Gastrocnemius medialis (tissue), 4 donors: ENCODE data around the gene POTEB3.
"Not testable (repeated sequence)": the region's sequence is repeated elsewhere in the genome, so short reads cannot be mapped to it uniquely, and the experiment has no call there.

Experiments used
- POLR2A ChIP-seq, 2 donors: fragments of 450-650 bp; IDR thresholded peaks; one replicate each; pipeline ENCODE4 v1.6.1; 2017; ENCODE audit warnings: antibody characterized with exemption in 2 of 2, mild to moderate bottlenecking in 2 of 2, moderate library complexity in 2 of 2
- TF ChIP-seq, protein P1 (sequence below), 5 experiments: fragments of 450-650 bp in 3 of 5; fragments of 200-600 bp in 2 of 5; sonication (generic) in 2 of 5; IDR thresholded peaks in 4 of 5; conservative IDR thresholded peaks in 1 of 5; 1 replicate in 4 of 5; 2 replicates in 1 of 5; pipeline ENCODE4 v1.5.1; 2016 to 2019; ENCODE audit warnings: antibody characterized with exemption in 5 of 5, mild to moderate bottlenecking in 3 of 5, moderate library complexity in 3 of 5

DNA sequence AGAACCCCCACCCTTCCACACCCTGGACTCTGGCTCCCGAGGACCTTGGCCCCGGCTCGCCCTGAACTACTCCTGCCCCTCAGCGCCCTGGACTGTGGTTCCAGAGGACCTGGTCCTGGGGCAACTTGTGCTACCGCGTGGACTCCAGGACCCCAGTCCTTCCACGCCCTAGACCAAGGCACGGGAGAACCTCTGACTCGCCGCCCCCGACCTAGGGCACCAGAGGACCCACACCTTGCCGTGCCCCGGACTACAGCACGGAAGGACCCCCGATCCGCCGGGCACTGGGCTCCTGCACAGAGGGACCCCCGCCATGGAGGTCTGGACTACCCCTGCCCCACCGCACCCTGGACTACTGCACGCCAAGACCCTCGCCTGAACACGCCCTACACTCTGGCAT is 71.7 kb downstream of the POTEB3 start:
- TF ChIP-seq, protein P1, sequence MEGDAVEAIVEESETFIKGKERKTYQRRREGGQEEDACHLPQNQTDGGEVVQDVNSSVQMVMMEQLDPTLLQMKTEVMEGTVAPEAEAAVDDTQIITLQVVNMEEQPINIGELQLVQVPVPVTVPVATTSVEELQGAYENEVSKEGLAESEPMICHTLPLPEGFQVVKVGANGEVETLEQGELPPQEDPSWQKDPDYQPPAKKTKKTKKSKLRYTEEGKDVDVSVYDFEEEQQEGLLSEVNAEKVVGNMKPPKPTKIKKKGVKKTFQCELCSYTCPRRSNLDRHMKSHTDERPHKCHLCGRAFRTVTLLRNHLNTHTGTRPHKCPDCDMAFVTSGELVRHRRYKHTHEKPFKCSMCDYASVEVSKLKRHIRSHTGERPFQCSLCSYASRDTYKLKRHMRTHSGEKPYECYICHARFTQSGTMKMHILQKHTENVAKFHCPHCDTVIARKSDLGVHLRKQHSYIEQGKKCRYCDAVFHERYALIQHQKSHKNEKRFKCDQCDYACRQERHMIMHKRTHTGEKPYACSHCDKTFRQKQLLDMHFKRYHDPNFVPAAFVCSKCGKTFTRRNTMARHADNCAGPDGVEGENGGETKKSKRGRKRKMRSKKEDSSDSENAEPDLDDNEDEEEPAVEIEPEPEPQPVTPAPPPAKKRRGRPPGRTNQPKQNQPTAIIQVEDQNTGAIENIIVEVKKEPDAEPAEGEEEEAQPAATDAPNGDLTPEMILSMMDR (IDR thresholded peaks at IDR 0.05 in 4 of 5, conservative IDR thresholded peaks at IDR 0.05 in 1 of 5): not testable (repeated sequence)
- not testable (repeated sequence) for TF ChIP-seq POLR2A (IDR thresholded peaks at IDR 0.05)
